Stimulated activated CD4-positive, alpha-beta T cell treated with anti-CD3 and anti-CD28 coated beads, TNF-alpha, amount 100 ng/mL, for 24 hours (primary cell): Measurements from ENCODE around the gene SCO2.

Source experiments
- DNase-seq, 3 experiments: peaks; one replicate each; pipeline ENCODE4 v3.0.0-alpha.2; 2020; ENCODE audit warnings: low read depth in 3 of 3

Gene SCO2

DNA sequence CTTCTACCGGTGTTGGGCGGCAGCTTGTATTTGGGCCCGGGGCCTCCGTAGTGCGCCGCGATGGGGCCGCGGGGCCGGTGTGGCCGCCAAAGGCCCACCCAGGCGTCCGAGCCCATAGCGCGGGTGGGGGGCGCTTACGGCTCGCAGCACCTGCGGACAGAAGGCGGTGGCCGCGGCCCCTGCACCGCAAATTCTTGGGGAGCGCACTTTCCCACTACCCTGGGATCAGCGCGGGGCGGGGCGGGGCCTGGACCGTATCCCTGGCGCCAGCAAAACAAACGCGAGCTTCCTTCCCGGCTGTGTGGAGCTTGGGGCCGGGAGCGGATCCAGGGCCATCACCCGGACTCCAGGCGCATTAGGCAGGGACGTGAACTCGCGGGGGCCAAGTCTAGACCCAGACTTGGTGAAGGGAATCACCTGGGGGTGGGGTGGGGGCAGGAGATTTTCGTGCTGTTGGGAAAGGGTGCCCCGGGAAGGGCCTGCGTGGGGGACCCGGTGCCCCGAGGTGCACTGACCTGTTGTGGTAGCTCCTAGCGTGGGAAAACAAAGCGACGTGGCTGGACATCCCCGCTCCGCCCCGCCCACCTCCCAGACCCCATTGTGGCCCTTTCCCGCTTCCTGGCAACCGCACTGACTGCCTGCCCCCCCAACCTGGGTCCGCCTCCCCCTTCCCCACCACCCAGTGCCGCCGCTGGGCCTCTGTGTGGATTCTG lies 6.7 kb upstream of the SCO2 start:
- no peak for DNase-seq

DNA sequence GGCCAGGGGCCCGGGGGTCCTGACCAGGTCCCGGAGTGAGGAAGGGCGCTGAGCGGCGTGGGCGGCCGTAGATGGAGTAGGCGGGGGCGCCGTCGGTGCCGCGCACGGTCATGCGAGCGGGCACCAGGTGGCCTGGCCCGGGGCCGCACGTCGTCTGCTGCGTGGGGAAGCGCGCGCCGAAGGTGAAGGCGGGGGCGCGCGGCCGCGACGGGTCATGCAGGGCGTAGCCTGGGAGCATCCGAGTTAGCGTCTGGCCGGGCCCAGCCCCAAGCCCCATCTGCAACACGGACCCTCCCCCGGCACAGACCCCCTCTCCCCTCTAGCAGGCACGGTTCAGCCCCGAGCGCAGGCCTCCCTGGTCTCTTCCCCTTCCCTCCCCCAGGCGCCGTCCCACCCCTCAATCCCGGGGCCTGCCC lies 6.2 kb upstream of the SCO2 start:
- DNase-seq = peak in 2 of 3 experiments; percentile 51 to 72

DNA sequence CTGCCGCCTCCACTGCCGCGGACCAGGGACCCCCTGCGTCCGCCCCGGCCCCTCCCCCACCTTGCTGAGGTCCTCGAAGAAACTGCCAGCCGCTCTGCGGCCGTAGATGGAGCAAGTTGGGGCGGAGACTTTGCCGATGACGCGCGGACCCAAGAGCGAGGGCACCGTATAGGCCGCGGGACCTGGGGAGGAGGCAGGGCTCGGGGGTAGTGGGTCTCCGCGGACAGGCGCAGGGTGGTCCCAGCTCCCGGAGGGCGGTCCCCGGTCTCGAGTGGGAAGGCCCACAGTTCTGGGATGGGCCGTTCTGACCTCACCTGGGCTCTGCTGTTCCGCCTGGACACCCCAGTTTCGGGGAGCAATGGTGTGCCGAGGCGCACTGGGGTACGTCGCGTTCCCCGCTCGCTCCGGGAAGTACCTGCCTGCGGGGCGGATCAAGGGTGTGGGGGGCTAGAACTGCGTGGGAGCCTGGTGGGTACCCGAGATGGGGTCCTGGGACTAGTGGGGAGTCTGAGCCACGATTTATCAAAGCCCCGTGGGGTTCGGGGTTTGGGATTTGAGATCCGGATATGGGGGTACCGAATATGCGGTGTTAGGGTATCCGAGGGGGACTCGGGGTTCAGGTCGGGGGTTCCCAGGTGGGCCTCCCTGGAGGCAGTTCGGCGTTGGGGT lies 5.6 kb upstream of the SCO2 start:
- peak; percentile 66 to 83 (median 67) for DNase-seq

DNA sequence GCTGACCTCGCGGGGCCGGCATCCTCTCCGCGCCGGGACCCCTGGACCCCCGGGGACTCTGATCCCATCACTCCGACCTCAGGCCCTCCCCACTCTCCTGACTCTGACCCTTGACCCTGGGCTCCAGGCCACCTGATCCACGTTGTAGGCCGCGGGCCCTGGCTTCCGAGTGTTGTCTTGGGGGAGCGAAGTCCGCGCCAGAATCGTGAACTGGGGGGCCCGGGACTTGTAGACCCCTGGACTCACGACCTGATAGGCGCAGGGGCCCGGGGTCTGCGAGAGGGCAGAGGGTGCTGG lies 5.1 kb upstream of the SCO2 start:
- DNase-seq = no peak

DNA sequence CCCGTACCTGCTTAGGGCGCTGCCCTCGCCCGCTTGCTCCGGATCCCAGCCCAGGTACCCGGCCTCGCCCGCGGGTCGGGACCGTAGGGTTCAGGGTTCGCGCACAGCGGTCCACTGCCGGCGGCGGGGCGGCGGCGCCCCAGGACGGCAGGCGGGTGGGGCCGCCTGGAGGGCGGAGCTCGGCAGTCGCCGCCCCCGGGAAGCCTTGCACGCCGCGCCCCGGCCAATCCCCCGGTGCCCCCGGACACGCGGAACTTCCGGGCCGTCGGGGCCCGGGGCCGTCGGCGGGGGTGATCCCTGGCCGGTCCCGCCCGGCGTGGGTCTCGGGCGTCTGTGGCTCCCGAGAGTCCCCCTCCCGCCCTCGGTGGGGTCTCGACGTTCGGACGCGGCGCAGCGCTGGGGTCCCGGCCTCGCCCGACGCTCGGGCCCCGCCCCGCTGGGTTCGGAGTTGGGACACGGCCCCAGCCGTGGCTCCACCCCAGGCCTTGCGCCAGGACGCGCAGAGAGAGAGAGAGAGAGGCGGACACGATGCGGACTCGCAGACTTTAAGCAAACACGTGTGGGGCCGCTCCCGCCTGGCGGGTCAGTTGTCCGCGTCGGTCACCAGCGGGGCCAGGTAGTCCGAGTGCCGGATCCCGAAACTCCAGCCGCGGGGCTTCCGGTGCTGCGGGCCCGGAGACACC lies 4.6 kb upstream of the SCO2 start, which contains the start of gene TYMP:
TSS of gene TYMP (minus strand) at position 116 of the 683 bp plus-strand sequence. CDS start 303 bp downstream, outside the sequence.
- DNase-seq = peak in 2 of 3 experiments; percentile 40 to 71

DNA sequence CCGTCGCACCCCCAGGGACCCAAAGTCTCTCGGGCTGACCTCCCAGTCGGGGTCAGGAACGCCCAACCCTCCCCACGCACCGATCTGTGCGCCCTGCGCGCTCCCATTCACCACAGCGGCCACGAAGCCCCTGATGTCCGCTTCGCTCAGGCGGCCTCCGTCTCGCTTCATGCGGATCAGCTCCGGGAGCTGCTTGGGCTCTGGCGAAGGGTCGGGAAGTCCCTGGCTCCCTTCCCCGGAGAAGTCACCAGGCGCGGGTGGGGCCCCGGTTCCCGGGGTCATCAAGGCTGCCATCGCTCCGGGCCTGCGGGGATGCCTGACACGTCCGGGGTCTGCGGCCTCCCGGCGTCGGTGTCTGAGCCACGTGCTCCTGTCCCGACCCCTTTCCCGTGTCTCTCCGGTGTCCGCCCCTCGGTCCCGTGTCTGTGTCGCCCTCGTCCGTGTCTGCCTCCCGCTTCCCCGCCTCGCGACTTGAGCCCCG lies 4.1 kb upstream of the SCO2 start:
- DNase-seq = no peak

DNA sequence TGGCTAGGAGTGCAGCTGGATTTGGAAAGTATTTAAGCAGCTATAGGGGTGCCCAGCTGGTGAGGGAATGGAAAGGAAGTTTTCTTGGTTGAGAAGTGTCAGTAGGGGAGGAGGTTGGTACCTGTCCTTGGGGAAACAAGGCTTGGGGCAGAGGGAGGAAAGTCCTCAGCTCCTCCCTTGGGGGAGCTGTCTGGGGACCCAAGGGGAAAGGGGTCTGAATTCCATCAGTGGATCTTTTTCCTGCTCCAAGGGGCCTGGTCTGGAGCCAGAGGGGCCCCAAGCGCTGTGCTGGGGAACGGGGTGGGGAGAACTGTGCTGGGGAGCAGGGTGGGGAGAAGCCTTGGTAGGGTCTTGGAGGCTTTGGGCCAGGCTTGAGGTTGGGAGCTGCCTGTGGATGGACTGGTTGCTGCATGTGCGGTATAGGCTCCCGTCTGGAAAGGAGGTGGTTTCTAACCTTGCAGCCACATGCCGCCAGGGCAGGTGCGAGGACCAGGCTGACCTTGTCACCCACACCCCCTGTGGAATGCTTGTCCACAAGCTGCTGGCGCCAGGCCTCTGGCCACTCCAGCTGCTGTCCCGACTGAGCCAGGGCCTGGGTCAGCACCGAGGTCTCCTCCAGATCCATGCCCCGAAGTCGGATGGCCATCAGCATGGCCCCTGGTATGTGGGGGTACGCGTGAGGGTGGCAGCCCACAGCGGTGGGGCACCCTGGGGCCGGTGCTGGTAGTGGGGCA lies 3.5 kb upstream of the SCO2 start:
- DNase-seq = no peak

DNA sequence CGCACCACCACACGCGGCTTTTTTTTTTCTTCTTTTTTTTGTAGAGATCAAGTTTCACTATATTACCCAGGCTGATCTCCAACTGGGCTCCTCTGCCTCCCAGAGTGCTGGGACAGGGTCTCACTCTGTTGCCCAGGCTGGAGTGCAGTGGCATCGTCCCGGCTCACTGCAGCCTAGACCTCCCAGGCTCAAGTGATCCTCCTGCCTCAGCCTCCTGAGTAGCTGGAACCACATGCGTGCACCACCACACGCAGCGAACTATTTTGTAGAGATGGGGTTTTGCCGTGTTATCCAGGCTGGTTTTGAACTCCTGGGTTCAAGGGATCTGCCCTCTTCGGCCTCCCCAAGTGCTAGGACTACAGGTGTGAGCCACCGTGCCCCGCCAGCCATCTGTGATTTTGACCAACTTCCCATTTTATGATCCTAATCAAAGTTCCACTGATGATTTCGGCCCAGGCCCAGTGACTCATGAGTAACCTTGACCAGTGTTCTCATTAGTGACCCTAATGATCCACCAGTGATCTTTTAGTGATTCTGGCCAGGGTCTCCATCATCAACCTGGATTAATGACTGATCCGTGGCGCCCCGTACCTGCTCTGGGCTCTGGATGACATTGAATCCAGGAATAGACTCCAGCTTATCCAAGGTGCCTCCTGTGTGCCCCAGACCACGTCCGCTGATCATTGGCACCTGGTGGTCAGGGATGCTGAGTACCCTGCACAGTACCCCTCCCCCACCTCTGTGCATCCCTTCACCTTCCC lies 2.7 kb upstream of the SCO2 start:
- no peak for DNase-seq

DNA sequence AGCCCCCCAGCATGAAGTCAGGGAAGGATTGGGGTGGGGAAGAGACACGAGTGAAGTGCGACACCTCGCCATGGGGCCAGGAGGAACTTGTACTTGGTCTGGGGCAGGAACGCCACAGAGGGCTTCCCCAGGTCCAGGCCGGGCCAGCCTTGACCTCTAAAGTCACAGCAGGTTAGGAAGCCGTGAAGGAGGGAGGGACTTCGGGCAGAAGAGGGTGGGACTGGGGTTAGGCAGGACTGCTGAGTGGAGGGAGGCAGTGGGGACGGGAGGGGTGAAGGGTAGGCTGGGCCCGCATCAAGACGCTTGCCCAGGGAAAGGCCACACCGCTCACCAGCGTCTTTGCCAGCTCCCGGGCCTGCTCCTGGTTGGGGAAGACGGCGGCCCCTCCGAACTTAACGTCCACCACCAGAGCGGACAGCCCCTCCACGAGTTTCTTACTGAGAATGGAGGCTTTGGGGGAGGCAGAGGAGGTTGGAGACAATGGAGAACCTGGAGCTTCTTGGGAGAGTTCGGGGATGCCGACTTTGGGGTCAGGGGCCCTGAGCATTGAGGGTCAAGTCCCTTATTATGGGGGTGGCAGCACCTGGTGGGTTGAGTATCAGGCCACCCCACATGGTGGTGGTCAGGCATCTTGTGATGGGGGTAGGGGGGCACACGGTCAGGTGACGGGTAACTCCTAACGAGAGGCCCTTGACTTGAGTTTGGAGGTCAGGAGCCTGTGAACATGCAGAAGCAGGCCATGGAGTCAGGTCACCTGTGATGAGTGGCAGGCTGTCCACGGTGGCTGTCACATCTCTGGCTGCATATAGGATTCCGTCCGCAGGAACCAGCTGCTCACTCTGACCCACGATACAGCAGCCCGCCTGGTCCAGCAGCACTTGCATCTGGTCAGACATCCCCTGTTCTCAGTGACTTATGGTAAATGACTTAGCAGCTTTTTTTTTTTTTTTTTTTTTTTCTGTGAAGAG lies 1.7 kb upstream of the SCO2 start:
- DNase-seq = peak in 1 of 3 experiments; percentile 56

DNA sequence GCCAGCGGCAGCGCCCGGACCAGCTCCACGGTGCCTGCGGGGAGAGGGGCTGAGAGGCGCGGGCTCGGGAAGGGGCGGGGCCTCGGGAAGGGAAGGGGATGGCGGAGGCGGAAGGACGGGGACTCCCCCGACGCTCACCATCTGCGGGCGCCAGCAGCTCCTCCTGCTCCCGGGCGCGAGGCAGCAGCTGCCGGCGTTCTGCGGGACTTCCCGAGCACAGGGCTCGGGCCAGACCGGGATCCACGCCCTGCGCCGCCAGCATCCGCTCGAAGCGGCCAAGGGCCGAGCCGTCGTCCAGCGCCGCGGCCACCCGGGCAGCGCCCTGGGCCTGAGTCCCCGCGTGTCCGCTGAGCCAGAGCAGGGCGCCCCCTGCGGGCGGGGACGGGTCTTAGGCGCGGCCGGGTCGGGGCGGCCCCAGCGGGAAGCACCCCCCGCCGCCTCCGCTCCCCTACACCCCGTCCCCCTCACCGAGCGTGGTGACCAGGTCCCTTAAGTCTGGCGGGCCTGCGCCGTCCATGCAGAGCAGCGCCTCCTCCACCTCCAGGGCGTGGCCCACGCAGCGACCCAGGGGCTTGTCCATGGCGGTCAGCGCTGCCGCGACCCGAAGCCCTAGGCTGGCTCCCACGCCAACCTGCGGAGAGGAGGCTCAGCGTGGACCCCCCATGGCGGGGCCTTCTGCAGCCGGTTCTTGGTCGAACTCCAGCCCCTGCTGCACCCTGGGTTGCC lies 873 bp upstream of the SCO2 start:
- peak; percentile 60 to 91 (median 76) for DNase-seq

DNA sequence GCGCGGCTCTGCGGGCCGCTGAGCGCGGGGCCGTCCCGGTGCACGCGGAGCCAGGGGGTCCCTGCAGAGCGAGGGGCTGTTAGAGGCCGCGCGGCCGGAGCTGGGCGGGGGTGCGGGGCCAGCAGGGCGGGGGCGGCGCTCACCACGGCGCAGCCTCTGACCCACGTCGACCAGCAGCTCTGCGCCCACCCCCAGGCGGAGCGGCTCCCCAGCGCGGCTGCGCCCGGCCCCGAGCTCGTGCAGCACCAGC lies 385 bp upstream of the SCO2 start:
- no peak for DNase-seq

DNA sequence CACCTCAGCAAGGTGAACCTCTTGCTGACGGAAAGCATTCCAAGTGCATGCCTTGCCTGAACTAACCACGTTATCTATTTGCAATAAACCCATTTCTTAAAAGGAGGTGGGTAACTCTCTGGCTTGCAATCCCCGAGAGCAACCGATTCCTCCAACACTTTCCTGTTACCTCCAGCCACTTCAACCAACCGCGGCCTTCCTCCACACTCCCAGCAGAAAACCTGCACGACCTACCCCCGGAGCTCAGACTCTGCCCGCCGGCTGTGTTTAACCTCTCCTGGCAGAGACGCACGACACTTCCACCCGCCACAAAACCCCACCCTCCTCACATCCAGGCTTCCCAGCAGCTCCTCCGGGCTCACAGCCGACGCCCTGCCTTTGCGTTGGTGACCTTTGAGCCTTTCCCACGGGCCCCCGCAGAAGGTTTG lies 708 bp downstream of the SCO2 start:
- no peak for DNase-seq

DNA sequence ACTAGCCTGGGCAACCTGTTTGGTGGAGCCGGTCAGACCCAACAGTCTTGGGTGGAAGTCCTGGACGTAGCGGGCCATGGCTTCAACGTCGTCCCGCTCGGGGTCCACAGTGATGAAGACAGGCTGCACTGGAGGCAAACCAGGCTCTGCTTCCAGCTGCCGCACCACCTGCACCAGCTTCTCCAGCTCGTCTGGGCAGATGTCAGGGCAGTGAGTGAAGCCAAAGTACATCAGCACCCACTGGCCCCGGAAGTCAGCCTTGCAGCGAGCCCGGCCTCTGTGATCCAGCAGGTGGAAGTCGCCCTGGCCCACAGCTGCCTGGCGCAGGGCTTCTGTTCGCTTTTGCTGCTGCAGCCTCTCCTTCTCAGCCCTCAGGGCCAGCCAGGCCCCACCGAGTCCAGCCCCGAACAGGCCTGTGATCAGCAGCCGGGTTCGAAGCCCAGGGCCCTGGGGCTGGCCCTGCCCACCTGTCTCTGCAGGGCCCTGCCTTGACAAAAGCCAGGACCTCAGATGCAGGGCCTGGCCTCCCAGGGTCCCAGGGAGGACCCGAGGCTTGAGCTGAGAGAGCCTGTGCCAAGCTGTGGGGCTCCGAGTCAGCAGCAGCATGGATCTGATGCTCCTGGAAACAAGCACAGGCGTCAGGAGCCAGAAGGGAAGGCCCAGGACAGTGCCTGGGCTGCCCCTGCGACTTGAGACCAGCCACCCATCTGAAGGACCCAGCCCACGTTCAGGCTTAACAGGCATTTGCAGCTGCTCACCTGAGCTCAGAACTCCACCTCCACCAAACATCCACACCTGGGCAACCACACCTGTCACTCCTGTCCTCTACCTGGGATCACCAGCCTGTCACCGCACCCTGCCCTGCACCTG lies 1.4 kb downstream of the SCO2 start:
- no peak for DNase-seq

DNA sequence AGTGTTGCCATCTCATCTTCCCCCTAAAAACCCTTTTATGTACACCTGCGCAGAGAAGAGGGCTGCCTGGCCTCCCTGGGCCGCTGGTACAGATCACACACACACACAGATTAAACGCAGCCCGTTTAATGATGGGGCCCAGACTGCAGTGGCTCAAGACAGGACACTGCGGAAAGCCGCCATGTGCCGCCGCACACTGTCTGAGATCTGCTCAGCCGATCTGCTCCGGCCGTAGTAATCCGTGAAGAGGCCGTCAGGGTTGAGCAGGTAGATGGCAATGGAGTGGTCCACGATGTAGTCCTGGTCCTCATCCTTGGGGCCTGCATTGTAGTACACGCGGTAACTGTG lies 2.0 kb downstream of the SCO2 start:
- no peak for DNase-seq

DNA sequence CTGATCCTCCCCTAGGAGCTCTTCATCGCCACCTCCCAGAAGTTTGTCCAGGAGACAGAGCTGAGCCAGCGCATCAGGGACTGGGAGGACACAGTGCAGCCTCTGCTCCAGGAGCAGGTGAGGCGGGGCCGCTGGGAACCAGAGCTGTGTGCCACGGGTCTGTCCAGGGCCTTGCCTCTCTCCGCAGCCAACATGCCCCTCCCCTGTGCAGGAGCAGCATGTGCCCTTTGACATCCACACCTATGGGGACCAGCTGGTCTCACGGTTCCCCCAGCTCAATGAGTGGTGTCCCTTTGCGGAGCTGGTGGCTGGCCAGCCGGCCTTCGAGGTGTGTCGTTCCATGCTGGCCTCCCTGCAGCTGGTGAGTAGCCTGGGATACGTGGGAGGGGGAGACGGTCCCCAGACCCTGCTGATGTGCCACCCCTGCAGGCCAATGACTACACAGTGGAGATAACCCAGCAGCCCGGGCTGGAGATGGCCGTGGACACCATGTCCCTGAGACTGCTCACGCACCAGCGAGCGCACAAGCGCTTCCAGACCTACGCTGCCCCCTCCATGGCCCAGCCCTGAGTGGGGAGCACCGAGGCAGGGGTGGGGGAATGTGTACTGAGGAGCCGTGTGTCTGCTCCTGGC lies 2.5 kb downstream of the SCO2 start:
- no peak for DNase-seq

DNA sequence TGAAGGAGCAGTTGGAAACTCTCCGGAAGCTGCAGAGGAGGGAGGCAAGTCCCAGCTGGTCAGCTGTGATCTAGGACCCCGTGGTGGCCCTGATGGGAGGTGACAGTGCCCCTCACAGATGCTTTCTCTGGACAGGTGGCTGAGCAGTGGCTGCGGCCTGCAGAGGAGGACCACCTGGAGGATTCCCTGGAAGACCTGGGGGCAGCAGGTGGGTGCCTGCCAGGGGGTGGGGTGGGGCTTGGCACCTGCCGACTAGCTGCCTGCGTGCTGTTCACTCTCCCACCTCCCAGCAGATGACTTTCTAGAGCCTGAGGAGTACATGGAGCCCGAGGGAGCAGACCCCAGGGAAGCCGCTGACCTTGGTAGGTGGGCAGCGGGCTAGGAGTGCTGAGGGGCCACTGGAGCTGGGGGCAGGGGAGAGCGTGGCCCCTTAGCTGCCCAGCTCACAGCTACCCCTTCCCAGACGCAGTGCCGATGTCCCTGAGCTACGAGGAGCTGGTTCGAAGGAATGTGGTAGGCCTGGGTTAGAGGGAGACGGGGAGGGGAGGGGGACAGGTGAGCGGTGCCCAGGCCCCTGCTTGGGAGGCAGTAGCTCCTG lies 3.1 kb downstream of the SCO2 start:
- no peak for DNase-seq

DNA sequence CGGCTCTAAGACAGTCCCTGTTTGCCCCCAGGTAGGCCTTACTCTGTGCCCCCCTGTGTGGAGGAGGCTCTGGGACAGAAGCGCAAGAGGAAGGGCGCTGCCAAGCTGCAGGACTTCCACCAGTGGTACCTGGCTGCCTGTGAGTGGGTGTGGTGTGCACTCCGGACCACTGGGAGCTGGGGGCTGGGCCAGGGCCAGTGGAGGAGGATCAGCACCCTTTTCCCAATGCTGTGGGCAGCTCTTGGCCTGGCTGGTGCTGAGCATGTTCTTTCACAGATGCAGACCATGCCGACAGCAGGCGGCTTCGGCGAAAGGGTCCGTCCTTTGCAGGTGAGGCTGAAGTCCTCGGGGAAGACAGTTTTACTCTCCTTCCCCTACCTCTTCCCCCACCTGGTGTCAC lies 3.7 kb downstream of the SCO2 start:
- no peak for DNase-seq

DNA sequence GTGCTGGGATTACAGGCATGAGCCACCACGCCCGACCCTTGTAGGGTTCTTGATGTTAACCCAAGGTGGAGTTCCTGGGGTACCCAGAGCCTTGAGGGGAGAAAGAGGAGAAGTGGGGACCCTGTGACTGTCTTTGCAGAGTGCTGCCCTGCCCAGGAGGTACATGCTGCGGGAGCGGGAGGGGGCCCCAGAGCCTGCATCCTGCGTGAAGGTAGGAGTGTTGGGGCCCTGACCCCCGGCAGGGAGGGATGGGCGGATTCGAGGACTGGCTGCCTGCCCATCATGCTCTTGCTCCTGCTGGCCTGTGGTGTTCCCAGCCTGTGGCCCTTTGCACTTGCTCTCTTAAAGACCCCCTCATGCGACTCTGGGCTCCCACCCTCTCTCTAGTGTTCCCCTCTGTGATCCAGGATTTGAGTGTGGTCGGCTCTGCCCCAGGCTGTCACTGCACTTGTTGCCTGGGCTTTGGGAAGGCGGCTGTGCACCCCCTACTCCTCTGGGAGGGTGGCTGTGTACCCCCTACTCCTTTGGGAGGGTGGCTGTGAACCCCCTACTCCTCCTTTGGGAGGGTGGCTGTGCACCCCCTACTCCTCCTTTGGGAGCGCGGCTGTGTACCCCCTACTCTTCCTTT lies 4.5 kb downstream of the SCO2 start:
- no peak for DNase-seq
